Heart right ventricle (tissue), 16 donors: Measurements from ENCODE around the gene ADSS2. TPM values are rescaled to one million over a fixed set of nuclear protein-coding genes. Genes with fewer than 3 reads are reported as not detected.
"Not testable (repeated sequence)": the region's sequence is repeated elsewhere in the genome, so short reads cannot be mapped to it uniquely, and the experiment has no call there.

Source experiments
- ATAC-seq, 8 donors: fragments of 200-7000 bp; cut with Tn5 transposase; one replicate each; pipeline ENCODE4 v1.9.1; 2020; ENCODE audit warnings: mild to moderate bottlenecking in 8 of 8, moderate library complexity in 8 of 8, moderate number of reproducible peaks in 1 of 8
- DNase-seq, 2 donors: peaks; one replicate each; pipeline ENCODE4 v3.0.0-alpha.2; 2020
- H3K27ac ChIP-seq, 10 donors: fragments of 200-600 bp; sonication (generic) in 2 of 10; one replicate each; pipeline versions ENCODE4 v1.5.0 to v1.8.0; 2020 to 2022; ENCODE audit warnings: mild to moderate bottlenecking in 3 of 10
- H3K27me3 ChIP-seq, 7 donors: fragments of 200-600 bp; one replicate each; pipeline ENCODE4 v1.8.0; 2021 to 2022; ENCODE audit warnings: mild to moderate bottlenecking in 2 of 7
- H3K36me3 ChIP-seq, 9 donors: fragments of 200-600 bp; sonication (generic) in 1 of 9; one replicate each; pipeline versions ENCODE4 v1.5.0 to v1.8.0; 2020 to 2022; ENCODE audit warnings: mild to moderate bottlenecking in 2 of 9
- H3K4me1 ChIP-seq, 9 donors: fragments of 200-600 bp; sonication (generic) in 1 of 9; one replicate each; pipeline versions ENCODE4 v1.5.0 to v1.8.0; 2020 to 2022; ENCODE audit warnings: mild to moderate bottlenecking in 4 of 9
- H3K4me3 ChIP-seq, 10 donors: fragments of 200-600 bp; sonication (generic) in 2 of 10; one replicate each; pipeline versions ENCODE4 v1.5.0 to v1.8.0; 2020 to 2022; ENCODE audit warnings: mild to moderate bottlenecking in 7 of 10, moderate library complexity in 2 of 10
- H3K9me3 ChIP-seq, 11 donors: fragments of 200-600 bp in 10 of 11; sonication (generic) in 2 of 11; one replicate each; pipeline versions ENCODE4 v1.5.0 to v1.8.0; 2013 to 2022; ENCODE audit warnings: mild to moderate bottlenecking in 2 of 11, control low read depth in 1 of 11, moderate library complexity in 1 of 11
- CTCF ChIP-seq, 9 donors: fragments of 200-600 bp; sonication (generic) in 2 of 9; IDR thresholded peaks; one replicate each; pipeline versions ENCODE4 v1.5.0 to v1.8.0; 2021 to 2022; ENCODE audit warnings: antibody characterized with exemption in 9 of 9, mild to moderate bottlenecking in 5 of 9, moderate library complexity in 1 of 9
- WGBS, 2 donors: extraction: QIAGEN DNeasy Blood & Tissue Kit; methylation state at CpG; one replicate each; pipeline ENCODE4 v1.1.7; 2013; ENCODE audit warnings: inconsistent platforms in 1 of 2; 5-methylcytosine and 5-hydroxymethylcytosine counted together
- intact Hi-C, 10 donors: fragments of 100-400 bp; cut with DNase I; formaldehyde crosslinking; loops; one replicate each; pipeline versions ENCODE4 v1.11.1 to v1.14.2; 2022
- polyA plus RNA-seq, 2 donors: library from polyadenylated mRNA; stranded (reverse); fragments of 200-250 nt; gene quantifications; one replicate each; pipeline ENCODE4 v1.2.3, GENCODE V29; 2013
- total RNA-seq, 10 donors: library from RNA; stranded (reverse); fragmentation: NEBNext Ultra II Directional in 3 of 10; extraction: Animal tissue kit (Norgen Biotek cat#: 25700) in 3 of 10; gene quantifications; one replicate each; pipeline versions ENCODE4 v1.2.1 to v1.2.4, GENCODE V29; 2021 to 2023
- donor health status: Arrhythmogenic right ventricular cardiomyopathy.
- donor health status: ischemic (EF 13 %, LVEDD 7.1; RV severe dilation, severe dysfunction).
- donor health status: healthy with polysubstance abuse.
- donor health status: DM: no; HTN: yes; CAD: no.
- donor health status: DM: no; HTN: no; CAD: no.
- donor health status: ischemic (EF 25% LVEDD 6.9; RV normal size, moderate dysfunction).
- donor health status: ischemic (EF 25% LVEDD 5.7; RV mildly dilated, moderate dysfunction).
- donor health status: healthy.
- donor health status: DM: yes; HTN: yes; CAD: no.
- donor health status: Ischemic cardiomyopathy.
- donor health status: ischemic (EF 35%, LVEDD 5.7; RV mildly dilated, moderate dysfunction).
- donor health status: nonischemic (EF 11% LVEDD 7.7; RV severe dilation, severe dysfunction).
- donor health status: DM: yes; HTN: yes; CAD: no.
- donor health status: PGD.
- donor health status: ischemic (EF 29% LVEDD 5.4; RV normal size, mild dysfunction).
- donor health status: nonischemic (EF 23%, LVEDD 6.1; RV moderate dilation, normal function).

The ADSS2 gene
- total and polyA plus RNA-seq, 12 donors: 4.5 to 16.2 (median 7.4) TPM

GRCh38 chr1:244368279-244368678, 83.4 kb downstream of the ADSS2 start:
- Histone ChIP-seq H3K9me3 (no peaks in the 10 kb centered on the region), H3K4me3 (no peak overlapping the region), H3K27ac (no peak overlapping the region), H3K36me3 (no peaks in the 10 kb centered on the region), H3K4me1 (no peaks in the 10 kb centered on the region), H3K27me3 (no peaks in the 10 kb centered on the region)
- DNase-seq (no peak), ATAC-seq (no peak)
- intact Hi-C loops: no loop called here
- WGBS, 2 donors: 83 to 88% methylated on average over 5 of the region's 5 CpGs
- TF ChIP-seq CTCF (IDR thresholded peaks at IDR 0.05): no peak

- no peaks in the 10 kb centered on the region for H3K27me3 ChIP-seq
- H3K9me3 ChIP-seq: no peaks in the 10 kb centered on the region
- ATAC-seq (no peak), DNase-seq (no peak)
- no peak overlapping the region for H3K27ac ChIP-seq
- H3K4me3 ChIP-seq: no peak overlapping the region
- intact Hi-C loops: no loop called here
- WGBS, 2 donors: 81 to 87% methylated on average over 18 of the region's 18 CpGs
- H3K36me3 ChIP-seq: no peaks in the 10 kb centered on the region
- TF ChIP-seq CTCF (IDR thresholded peaks at IDR 0.05): no peak
- no peaks in the 10 kb centered on the region for H3K4me1 ChIP-seq
Observed at GRCh38 chr1:244367399-244368114, 84.2 kb downstream of the ADSS2 start.

- TF ChIP-seq CTCF (IDR thresholded peaks at IDR 0.05): no peak
- peaks cover 0 to 8% (median 0%) of the 10 kb centered on the region in 9 donors for H3K4me1 ChIP-seq
- 70 to 73% methylated on average over 7 of the region's 7 CpGs for WGBS, 2 donors
- ATAC-seq (no peak), DNase-seq (no peak)
- intact Hi-C loops: no loop called here
- no peak overlapping the region for H3K27ac ChIP-seq
- H3K36me3 ChIP-seq: no peaks in the 10 kb centered on the region
- H3K4me3 ChIP-seq: no peak overlapping the region
- H3K27me3 ChIP-seq: no peaks in the 10 kb centered on the region
- no peaks in the 10 kb centered on the region for H3K9me3 ChIP-seq
Observed at GRCh38 chr1:244365809-244366208, 85.9 kb downstream of the ADSS2 start.

- ATAC-seq, H3K36me3 ChIP-seq, H3K27me3 ChIP-seq, H3K4me3 ChIP-seq, H3K4me1 ChIP-seq, H3K27ac ChIP-seq, H3K9me3 ChIP-seq, DNase-seq, intact Hi-C loops: not testable (repeated sequence)
- 84 to 89% methylated on average over 6 of the region's 6 CpGs for WGBS, 2 donors
Observed at GRCh38 chr1:244365262-244365661, 86.4 kb downstream of the ADSS2 start.

- no peak for ATAC-seq
- DNase-seq: no peak
- Histone ChIP-seq H3K4me1 (peaks cover 0 to 8% (median 0%) of the 10 kb centered on the region in 9 donors), H3K36me3 (no peaks in the 10 kb centered on the region), H3K4me3 (no peak overlapping the region), H3K9me3 (no peaks in the 10 kb centered on the region), H3K27me3 (no peaks in the 10 kb centered on the region), H3K27ac (no peak overlapping the region)
- no peak for TF ChIP-seq CTCF (IDR thresholded peaks at IDR 0.05)
- intact Hi-C loops: no loop called here
- WGBS, 2 donors: 58 to 67% methylated on average over 3 of the region's 3 CpGs
Observed at GRCh38 chr1:244362476-244362875, 89.2 kb downstream of the ADSS2 start.
